VCaP (cell line): ENCODE measurements around the gene PRSS27.
"Not testable (repeated sequence)": the region's sequence is repeated elsewhere in the genome, so short reads cannot be mapped to it uniquely, and the experiment has no call there.

ENCODE experiments used
- H3K27ac ChIP-seq: fragments of 450-650 bp; 2 replicates; pipeline ENCODE4 v1.5.1; 2017
- TF ChIP-seq, protein P1 (sequence below): fragments of 450-650 bp; conservative IDR thresholded peaks from 2 replicates; pipeline ENCODE4 v1.5.1; 2017; ENCODE audit warnings: mild to moderate bottlenecking, moderate library complexity

The PRSS27 gene

GRCh38 chr16:2692948-2693651 lies 26.9 kb downstream of the PRSS27 start:
- TF ChIP-seq, protein P1, sequence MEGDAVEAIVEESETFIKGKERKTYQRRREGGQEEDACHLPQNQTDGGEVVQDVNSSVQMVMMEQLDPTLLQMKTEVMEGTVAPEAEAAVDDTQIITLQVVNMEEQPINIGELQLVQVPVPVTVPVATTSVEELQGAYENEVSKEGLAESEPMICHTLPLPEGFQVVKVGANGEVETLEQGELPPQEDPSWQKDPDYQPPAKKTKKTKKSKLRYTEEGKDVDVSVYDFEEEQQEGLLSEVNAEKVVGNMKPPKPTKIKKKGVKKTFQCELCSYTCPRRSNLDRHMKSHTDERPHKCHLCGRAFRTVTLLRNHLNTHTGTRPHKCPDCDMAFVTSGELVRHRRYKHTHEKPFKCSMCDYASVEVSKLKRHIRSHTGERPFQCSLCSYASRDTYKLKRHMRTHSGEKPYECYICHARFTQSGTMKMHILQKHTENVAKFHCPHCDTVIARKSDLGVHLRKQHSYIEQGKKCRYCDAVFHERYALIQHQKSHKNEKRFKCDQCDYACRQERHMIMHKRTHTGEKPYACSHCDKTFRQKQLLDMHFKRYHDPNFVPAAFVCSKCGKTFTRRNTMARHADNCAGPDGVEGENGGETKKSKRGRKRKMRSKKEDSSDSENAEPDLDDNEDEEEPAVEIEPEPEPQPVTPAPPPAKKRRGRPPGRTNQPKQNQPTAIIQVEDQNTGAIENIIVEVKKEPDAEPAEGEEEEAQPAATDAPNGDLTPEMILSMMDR, result no peak
- no peak overlapping the region for H3K27ac ChIP-seq

DNA sequence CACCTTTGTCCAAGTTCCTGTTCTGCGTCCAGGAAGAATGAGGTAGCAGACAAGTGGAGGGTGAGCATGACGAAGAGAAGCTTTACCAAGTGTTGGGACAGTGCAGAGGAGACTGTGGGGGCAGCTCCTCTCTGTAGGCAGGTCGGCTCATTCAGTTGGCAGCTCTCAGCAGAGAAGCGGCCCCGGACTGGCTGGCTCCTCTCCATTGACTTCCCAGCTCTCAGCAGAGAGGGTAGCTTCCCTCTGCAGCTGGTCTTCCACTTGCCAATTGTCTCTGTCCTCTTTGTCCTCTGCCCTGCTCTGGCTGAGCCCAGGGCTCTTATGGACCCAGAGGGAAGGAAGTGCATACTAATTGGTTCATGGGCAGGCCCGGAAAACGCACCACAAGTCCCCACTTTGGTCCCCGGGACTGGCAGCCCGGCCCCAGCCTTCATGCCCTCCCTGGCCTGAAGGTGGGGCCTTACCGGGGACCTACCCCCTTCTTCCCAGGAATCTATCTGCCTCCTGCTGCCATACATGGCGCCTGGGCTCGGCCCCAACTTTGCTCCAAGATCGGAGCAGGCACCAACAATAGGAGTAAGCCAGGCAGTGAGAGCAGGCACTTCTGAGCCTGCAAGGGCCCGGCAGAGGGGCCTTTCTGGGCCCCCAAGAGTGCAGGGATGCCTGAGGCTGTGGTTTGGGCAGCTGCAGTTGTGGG lies 27.6 kb downstream of the PRSS27 start:
- no peak overlapping the region for H3K27ac ChIP-seq
- TF ChIP-seq, protein P1, result no peak

DNA sequence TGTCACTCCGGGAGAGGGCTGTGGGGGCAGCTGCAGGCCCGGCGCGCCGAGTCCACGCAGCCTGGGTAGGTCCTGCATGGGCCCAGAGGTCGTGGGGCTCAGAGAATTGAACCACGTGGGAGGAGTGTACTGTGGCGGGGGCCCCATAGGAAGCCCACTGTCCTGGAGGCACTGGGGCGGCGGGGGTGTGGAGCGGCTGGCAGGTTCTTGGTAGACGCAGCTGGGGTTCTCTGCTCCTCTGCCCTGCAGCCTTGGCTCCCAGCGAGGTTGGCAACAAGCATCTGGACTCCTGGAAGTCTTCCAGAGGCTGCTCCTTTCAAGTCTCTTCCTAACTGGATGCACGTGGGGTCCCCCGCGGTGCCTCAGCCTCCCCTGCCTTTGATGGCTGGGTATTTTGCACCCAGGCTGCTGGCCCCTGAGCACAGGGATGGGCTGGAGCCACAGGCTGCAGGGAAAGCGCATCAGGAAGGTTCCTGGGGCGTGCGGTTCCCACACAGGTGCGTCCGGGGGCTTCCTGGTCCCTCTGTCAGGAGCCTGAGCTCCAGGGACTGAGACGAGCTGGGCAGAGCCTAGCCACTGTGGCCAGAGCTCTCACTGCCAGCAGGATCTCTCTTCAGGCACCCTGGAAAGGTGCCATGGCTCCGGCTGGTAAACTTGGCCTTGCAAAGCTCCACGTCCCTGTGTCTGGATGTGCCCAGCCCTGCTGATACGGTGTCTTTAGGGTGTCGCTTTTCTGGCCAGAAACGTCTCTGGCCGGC lies 28.4 kb downstream of the PRSS27 start:
- no peak overlapping the region for H3K27ac ChIP-seq
- TF ChIP-seq, protein P1, result no peak

- TF ChIP-seq, protein P1, result no peak
- no peak overlapping the region for H3K27ac ChIP-seq
Observed at GRCh38 chr16:2690852-2691251, 29.2 kb downstream of the PRSS27 start.

- TF ChIP-seq, protein P1, result no peak
- H3K27ac ChIP-seq, result no peak overlapping the region
Observed at GRCh38 chr16:2689968-2690801, 29.8 kb downstream of the PRSS27 start.

DNA sequence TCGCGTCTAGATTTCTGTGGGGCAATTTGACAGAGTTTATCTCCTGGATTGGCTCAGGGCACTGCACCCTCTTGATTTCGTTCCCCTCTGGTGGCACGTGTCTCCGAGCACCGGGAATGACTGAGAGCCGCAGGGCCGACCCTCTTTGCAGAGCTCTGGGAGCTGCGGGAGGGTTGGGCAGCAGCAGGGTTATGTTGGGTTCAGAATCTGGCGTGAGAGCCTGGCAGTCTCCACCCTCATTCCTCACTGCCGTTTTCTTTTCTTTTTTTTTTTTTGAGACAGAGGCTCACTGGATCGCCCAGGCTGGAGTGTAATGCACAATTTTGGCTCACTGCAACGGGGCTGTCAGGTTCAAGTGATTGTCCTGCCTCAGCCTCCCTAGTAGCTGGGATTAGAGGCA lies 30.6 kb downstream of the PRSS27 start:
- not testable (repeated sequence) for H3K27ac ChIP-seq

GRCh38 chr16:2687531-2688308 lies 32.3 kb downstream of the PRSS27 start:
- TF ChIP-seq, protein P1, result no peak
- no peak overlapping the region for H3K27ac ChIP-seq
